Ectodermal cell (in vitro differentiated cells): ENCODE data around the gene SDCCAG8.

Source experiments
- H3K27ac ChIP-seq: 2 replicates; pipeline ENCODE4 v1.7.0; 2013; ENCODE audit warnings: mild to moderate bottlenecking, low read depth, low read length; ENCODE audit not compliant: insufficient read depth, poor library complexity, severe bottlenecking
- H3K27me3 ChIP-seq: 2 replicates; pipeline ENCODE4 v1.7.0; 2013; ENCODE audit warnings: mild to moderate bottlenecking, low read length; ENCODE audit not compliant: insufficient read depth, control insufficient read depth, poor library complexity, severe bottlenecking
- H3K36me3 ChIP-seq: one replicate; pipeline ENCODE4 v1.7.0; 2013; ENCODE audit warnings: low read length; ENCODE audit not compliant: control insufficient read depth, insufficient read depth
- H3K4me1 ChIP-seq: one replicate; pipeline ENCODE4 v1.7.0; 2013; ENCODE audit warnings: low read length; ENCODE audit not compliant: control insufficient read depth, insufficient read depth
- H3K4me3 ChIP-seq: 2 replicates; pipeline ENCODE4 v1.7.0; 2013; ENCODE audit warnings: low read depth, low read length, control low read depth; ENCODE audit not compliant: insufficient read depth
- H3K9me3 ChIP-seq: 2 replicates; pipeline ENCODE4 v1.7.0; 2013; ENCODE audit warnings: mild to moderate bottlenecking, low read length, moderate library complexity; ENCODE audit not compliant: control insufficient read depth
- WGBS, 2 experiments: methylation state at CpG; one replicate each; pipeline ENCODE4 v1.1.7; 2013; ENCODE audit warnings: missing lambda C conversion rate in 2 of 2; 5-methylcytosine and 5-hydroxymethylcytosine counted together

The SDCCAG8 gene

DNA sequence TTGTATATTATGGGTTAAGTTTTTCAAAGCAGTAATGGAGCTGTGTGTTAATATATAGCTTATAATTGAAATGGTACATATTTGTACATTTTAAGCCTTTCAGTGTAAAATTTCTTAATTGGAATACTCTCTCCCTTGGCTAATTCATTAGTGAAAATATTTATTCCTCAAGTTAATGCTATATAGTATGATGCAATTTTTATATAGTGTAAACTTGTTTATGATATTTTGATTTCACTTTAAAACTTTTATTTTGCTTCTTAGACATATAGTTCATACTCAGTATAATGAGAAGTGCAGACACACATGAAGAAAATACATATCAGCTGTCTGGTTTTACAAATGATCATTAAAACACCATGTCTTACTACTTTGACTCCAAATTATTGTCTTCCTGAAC, 140.6 kb downstream of the SDCCAG8 start:
- Histone ChIP-seq H3K9me3 (no peaks in the 10 kb centered on the region), H3K27ac (no peak overlapping the region), H3K4me3 (no peak overlapping the region), H3K4me1 (peaks cover 5% of the 10 kb centered on the region), H3K27me3 (no peaks in the 10 kb centered on the region), H3K36me3 (no peaks in the 10 kb centered on the region)

DNA sequence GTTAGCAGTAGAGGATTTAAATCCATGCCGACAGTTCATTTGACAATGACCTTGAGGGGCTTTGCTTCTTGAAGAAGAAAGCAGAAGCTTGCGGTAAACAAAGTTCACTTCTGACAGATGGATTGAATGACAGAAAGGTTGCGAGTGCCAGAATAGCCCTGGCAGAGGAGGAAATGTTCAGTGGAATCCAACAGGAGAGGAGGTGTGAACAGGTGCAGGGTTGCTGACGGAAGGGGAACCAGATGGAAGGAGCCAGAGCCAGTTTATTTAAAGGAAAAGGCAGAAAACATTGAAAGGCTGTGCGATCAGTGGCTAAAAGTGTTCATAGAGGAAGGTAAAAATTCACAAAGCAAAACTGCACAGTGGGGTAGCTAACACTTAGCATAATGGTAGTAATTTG, 141.0 kb downstream of the SDCCAG8 start:
- no peaks in the 10 kb centered on the region for H3K27me3 ChIP-seq
- H3K4me3 ChIP-seq, result no peak overlapping the region
- H3K9me3 ChIP-seq, result no peaks in the 10 kb centered on the region
- peaks cover 5% of the 10 kb centered on the region for H3K4me1 ChIP-seq
- no peak overlapping the region for H3K27ac ChIP-seq
- 94 to 95% methylated on average over 5 of the region's 5 CpGs for WGBS, 2 experiments
- no peaks in the 10 kb centered on the region for H3K36me3 ChIP-seq

DNA sequence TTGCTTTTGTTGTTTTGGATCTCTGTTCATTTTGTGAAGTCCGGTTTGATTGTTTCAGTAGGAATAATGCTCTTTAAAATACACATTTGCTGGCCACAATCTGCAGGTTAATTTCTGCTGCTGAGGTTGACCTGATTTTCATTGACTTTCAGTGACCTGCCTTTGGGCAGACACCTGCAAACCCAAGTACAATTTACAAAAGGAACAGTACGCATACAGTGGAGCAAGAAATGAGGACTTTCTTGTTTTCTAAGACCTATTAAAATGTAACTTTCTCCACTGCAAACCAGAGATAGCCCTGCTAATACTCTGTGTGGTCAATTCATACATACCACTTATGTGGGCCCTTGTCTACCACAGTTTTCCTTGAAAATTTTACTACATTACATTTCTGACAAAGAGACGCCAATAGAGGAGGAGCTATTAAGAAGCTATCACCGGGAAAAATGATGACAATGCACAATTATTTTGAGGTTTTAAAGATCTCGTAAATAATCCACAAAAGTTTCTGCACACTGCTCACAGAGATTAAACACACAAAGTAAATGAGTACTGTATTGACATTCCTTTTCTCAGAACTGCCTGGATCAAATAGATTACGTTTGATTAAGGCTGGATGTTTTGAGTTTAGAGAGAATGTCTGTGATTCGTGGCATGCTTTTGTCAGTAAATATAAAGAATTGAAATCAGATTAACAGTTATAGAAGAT, 141.9 kb downstream of the SDCCAG8 start:
- Histone ChIP-seq H3K27me3 (no peaks in the 10 kb centered on the region), H3K9me3 (no peaks in the 10 kb centered on the region), H3K36me3 (no peaks in the 10 kb centered on the region), H3K4me3 (no peak overlapping the region), H3K27ac (no peak overlapping the region), H3K4me1 (peaks cover 5% of the 10 kb centered on the region)
- WGBS, 2 experiments, result 94 to 95% methylated on average over 7 of the region's 7 CpGs

DNA sequence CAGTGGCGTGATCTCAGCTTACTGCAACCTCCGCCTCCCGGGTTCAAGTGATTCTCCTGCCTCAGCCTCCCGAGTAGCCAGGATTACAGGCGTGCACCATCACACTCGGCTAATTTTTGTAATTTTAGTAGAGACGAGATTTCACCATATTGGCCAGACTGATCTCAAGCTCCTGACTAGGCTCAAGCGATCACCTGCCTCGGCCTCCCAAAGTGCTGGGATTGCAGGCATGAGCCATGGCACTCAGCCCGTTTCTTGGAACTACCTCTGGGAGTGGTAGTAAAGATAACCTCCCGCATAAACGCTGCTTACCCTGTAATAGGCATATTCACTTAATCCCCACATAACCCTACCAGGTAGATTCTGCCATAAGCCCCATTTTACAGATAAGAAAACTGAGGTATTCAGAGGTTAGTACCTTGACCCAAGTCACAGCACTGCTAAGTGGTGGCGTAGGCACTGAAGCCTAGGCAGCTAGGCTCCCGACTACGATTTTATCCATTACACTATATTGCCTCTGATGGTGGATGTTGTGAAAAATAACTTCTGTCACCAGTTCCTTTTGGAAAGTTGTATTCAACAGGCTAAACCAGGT, 143.8 kb downstream of the SDCCAG8 start:
- H3K9me3 ChIP-seq, result no peaks in the 10 kb centered on the region
- peaks cover 5% of the 10 kb centered on the region for H3K4me1 ChIP-seq
- no peak overlapping the region for H3K4me3 ChIP-seq
- H3K27me3 ChIP-seq, result no peaks in the 10 kb centered on the region
- no peaks in the 10 kb centered on the region for H3K36me3 ChIP-seq
- WGBS, 2 experiments, result 94 to 95% methylated on average over 13 to 15 of the region's 15 CpGs
- no peak overlapping the region for H3K27ac ChIP-seq

DNA sequence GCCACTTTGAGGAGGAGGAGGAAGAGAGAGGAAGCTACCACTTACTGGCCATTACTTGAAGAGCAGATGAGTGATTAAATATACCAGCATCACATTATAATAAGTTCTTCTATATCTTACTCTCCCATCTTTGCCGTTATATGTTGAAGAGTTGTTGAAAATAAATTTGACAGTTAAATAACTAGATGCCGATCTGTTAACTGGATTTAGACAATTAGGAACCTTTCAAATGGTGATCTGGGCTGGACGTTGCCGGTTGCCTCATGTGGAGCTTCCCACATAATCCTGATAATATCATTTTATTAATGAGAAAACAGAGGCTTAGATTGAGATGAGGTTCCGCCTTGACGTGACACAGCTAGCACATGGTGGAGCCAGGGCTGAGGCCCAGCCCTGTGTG, 147.0 kb downstream of the SDCCAG8 start:
- no peaks in the 10 kb centered on the region for H3K4me1 ChIP-seq
- H3K9me3 ChIP-seq, result no peaks in the 10 kb centered on the region
- WGBS, 2 experiments, result 93 to 97% methylated on average over 5 to 6 of the region's 6 CpGs

DNA sequence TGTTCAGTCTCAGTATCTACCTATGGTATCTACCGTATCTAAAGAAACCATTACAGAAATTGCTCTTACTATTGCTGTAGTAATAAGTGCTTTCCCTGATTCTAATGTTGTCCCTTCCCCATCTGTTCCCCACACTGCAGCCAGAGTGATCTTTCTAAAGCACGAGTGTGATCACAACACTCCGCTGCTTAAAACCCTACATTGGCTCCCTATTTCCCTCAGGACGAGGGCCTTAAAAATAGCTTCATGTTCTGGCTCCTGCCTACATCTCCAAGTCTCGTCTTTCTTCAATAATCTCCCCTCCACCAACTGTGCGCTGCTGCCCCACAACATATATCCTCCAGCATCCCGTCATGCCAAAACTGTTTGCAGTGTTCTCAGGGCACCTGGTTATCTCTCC, 150.6 kb downstream of the SDCCAG8 start:
- no peaks in the 10 kb centered on the region for H3K27me3 ChIP-seq
- WGBS, 2 experiments, result 93 to 96% methylated on average over 6 to 7 of the region's 7 CpGs
- H3K4me3 ChIP-seq, result no peak overlapping the region
- H3K27ac ChIP-seq, result no peak overlapping the region
- no peaks in the 10 kb centered on the region for H3K9me3 ChIP-seq
- no peaks in the 10 kb centered on the region for H3K4me1 ChIP-seq
- H3K36me3 ChIP-seq, result no peaks in the 10 kb centered on the region

More for the DNA sequence above, 147.0 kb downstream of the SDCCAG8 start:
- Histone ChIP-seq H3K36me3 (no peaks in the 10 kb centered on the region), H3K27ac (no peak overlapping the region), H3K4me3 (no peak overlapping the region), H3K27me3 (no peaks in the 10 kb centered on the region)

DNA sequence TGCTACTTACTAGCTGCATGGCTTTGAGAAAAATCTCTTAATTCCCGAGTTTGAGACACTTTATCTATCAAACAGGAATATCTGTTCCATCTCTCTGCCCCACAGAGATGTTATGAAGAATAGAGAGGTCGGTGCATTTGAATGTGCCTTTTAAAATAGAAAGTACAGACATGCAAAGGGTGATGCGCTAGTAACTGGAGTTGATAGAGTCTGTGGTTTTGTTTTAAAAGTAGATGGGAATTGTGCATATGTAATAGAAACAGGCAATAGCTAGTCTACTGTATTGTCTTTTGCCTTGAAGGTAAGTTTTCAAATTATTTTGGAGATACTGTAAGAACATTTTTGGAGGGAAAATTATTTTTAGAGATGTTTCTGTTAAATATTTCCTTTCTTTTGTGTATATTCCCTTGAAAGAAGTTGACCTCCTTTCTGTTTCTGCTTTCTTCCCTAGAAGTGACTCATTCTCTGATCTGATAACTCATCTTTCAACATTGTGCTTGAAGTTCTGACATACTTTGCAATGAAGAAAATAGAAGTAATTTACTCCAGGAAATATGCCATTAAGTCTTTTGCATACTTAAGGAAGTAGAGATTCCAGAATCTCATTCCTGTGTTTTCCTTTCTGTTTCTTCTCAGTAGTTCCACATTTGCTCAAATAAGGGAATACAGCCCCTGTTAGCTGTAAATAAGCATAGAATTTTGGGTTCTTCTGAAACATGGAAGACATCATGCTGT, 151.6 kb downstream of the SDCCAG8 start:
- no peaks in the 10 kb centered on the region for H3K36me3 ChIP-seq
- WGBS, 2 experiments, result 82 to 87% methylated on average over 3 of the region's 3 CpGs
- H3K4me1 ChIP-seq, result no peaks in the 10 kb centered on the region
- H3K9me3 ChIP-seq, result no peaks in the 10 kb centered on the region
- H3K27ac ChIP-seq, result no peak overlapping the region
- H3K4me3 ChIP-seq, result no peak overlapping the region
- no peaks in the 10 kb centered on the region for H3K27me3 ChIP-seq

DNA sequence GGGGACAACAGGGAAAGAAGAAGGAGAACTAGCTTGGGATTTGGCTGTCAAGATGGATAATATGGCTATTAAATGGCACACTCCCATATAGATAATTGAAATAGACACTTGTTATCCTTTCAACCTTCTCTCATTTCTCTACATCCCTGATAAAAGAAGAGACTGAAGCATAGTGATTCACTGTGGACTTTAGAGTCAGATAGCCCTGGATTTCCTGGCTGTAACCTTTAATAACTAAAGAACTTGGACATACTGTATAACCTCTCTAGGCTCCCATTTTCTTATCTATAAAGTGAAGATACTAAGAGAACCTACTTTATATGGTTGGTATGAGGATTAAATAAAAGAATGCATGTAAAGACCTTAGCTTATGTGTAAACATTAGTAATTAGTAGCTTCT, 152.6 kb downstream of the SDCCAG8 start:
- Histone ChIP-seq H3K27ac (no peak overlapping the region), H3K27me3 (no peaks in the 10 kb centered on the region), H3K4me1 (no peaks in the 10 kb centered on the region), H3K4me3 (no peak overlapping the region), H3K36me3 (no peaks in the 10 kb centered on the region), H3K9me3 (no peaks in the 10 kb centered on the region)

DNA sequence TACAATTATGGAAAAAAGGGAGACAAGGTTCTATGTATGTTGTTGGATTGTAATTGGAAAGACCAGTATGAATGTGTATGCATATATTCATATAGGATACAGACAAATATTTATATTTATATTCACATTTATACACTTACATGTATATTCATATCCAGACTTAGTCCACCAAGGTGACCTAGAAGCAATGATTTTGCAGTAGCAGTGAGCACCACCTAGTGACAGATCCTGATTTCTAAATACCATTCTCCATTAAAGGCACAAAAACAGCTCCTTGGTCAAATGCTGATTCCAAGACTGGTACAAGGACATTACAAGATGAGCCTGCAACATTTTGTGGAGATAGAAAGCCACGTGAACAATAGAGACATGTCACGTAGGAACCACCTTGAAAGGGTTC, 153.4 kb downstream of the SDCCAG8 start:
- WGBS, 2 experiments, result 87 to 92% methylated on average over 2 of the region's 2 CpGs
- Histone ChIP-seq H3K36me3 (no peaks in the 10 kb centered on the region), H3K4me1 (no peaks in the 10 kb centered on the region), H3K27ac (no peak overlapping the region), H3K4me3 (no peak overlapping the region), H3K27me3 (no peaks in the 10 kb centered on the region), H3K9me3 (no peaks in the 10 kb centered on the region)

DNA sequence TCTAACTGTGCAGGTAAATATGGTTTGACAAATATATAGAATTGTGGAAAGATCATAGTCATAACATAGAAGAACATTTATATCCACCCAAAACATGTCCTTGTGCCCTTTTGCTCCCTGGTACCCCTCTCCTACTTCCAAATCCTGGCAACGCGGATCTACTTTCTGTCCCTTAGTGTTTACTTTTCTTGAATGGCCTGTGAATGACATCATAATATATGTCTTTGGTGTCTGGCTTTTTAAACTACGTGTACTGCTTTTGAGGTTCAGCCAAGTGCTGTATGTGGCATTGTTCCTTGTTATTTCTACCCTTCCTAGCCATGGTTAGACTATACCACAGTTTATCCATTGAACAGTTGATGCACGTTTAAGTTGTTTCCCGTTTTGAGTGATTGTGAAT, 155.6 kb downstream of the SDCCAG8 start:
- 97% methylated on average over 4 to 5 of the region's 5 CpGs for WGBS, 2 experiments
- Histone ChIP-seq H3K27ac (no peak overlapping the region), H3K36me3 (no peaks in the 10 kb centered on the region), H3K27me3 (no peaks in the 10 kb centered on the region), H3K4me3 (no peak overlapping the region), H3K4me1 (peaks cover 4% of the 10 kb centered on the region), H3K9me3 (no peaks in the 10 kb centered on the region)
